B cell (primary cell): ENCODE measurements around the gene FASTK. TPM values are rescaled to one million over a fixed set of nuclear protein-coding genes. Genes with fewer than 3 reads are reported as not detected.

Source experiments
- ATAC-seq: fragments of 200-7000 bp; cut with Tn5 transposase; one replicate; pipeline ENCODE4 v1.10.0; 2021; ENCODE audit warnings: low read depth, mild to moderate bottlenecking, moderate number of reproducible peaks, moderate library complexity
- CTCF ChIA-PET: fragments of 350-600 bp; sonication (Branson Sonifier 250); formaldehyde crosslinking; loops from one replicate; lab custom pipeline; 2021; ENCODE audit warnings: antibody characterized with exemption, inconsistent platforms; lab: Charles Lee
- POLR2A ChIA-PET: fragments of 350-600 bp; sonication (Branson Sonifier 250); formaldehyde crosslinking; loops from one replicate; lab custom pipeline; 2021; ENCODE audit warnings: antibody characterized with exemption; lab: Charles Lee
- DNase-seq: peaks from one replicate; pipeline ENCODE4 v3.0.0; 2013
- H2AFZ ChIP-seq: 2 replicates; pipeline ENCODE4 v1.6.1; 2012; ENCODE audit warnings: mild to moderate bottlenecking, low read depth, low read length; ENCODE audit not compliant: insufficient read depth, poor library complexity, severe bottlenecking
- H3K27ac ChIP-seq, 2 donors: 1 replicate in 1 of 2; 2 replicates in 1 of 2; pipeline ENCODE4 v1.5.1; 2012 to 2013; ENCODE audit warnings: low read length in 2 of 2, mild to moderate bottlenecking in 2 of 2, moderate library complexity in 1 of 2
- H3K27me3 ChIP-seq, 4 experiments: fragments of 200-600 bp in 1 of 4; sonication (generic) in 1 of 4; replicated peaks in 1 of 4; 1 replicate in 2 of 4; 2 replicates in 2 of 4; pipeline versions ENCODE4 v1.6.1 to v1.7.0; 2013 to 2016; ENCODE audit warnings: low read length in 3 of 4, mild to moderate bottlenecking in 2 of 4, mixed read lengths in 1 of 4, moderate library complexity in 1 of 4; ENCODE audit not compliant: insufficient read depth in 4 of 4, control insufficient read depth in 3 of 4; ENCODE audit errors: control extremely low read depth in 1 of 4
- H3K36me3 ChIP-seq, 2 experiments: replicated peaks in 1 of 2; 1 replicate in 1 of 2; 2 replicates in 1 of 2; pipeline versions ENCODE4 v1.6.1 to v1.7.1; 2013; ENCODE audit warnings: low read length in 1 of 2; ENCODE audit not compliant: insufficient read depth in 2 of 2, control insufficient read depth in 1 of 2; ENCODE audit errors: control extremely low read depth in 1 of 2, extremely low read depth in 1 of 2
- H3K4me1 ChIP-seq, 2 donors: fragments of 200-600 bp in 1 of 2; sonication (generic) in 1 of 2; 1 replicate in 1 of 2; 2 replicates in 1 of 2; pipeline versions ENCODE4 v1.5.1 to v1.6.1; 2013 to 2017; ENCODE audit warnings: low read length in 2 of 2; ENCODE audit not compliant: control insufficient read depth in 2 of 2, insufficient read depth in 2 of 2
- H3K4me2 ChIP-seq: replicated peaks from 2 replicates; pipeline ENCODE3; 2012; ENCODE audit warnings: mild to moderate bottlenecking, low read depth, low read length; ENCODE audit not compliant: poor library complexity, severe bottlenecking
- H3K4me3 ChIP-seq, 5 experiments: fragments of 200-600 bp in 1 of 5; sonication (generic) in 1 of 5; 1 replicate in 3 of 5; 2 replicates in 2 of 5; pipeline versions ENCODE4 v1.5.1 to v1.7.0; 2011 to 2016; ENCODE audit warnings: low read length in 4 of 5, mild to moderate bottlenecking in 4 of 5, low read depth in 2 of 5, control low read depth in 1 of 5, moderate library complexity in 1 of 5; ENCODE audit not compliant: insufficient read depth in 1 of 5; ENCODE audit errors: control extremely low read depth in 1 of 5, extremely low read depth in 1 of 5
- H3K79me2 ChIP-seq: fragments of 200-600 bp; sonication (generic); one replicate; pipeline ENCODE4 v1.6.0; 2016; ENCODE audit warnings: low read length; ENCODE audit not compliant: control insufficient read depth, insufficient read depth
- H3K9ac ChIP-seq: fragments of 200-600 bp; sonication (generic); 2 replicates; pipeline ENCODE4 v1.6.1; 2017; ENCODE audit warnings: mild to moderate bottlenecking, low read length, moderate library complexity
- H3K9me3 ChIP-seq, 3 donors: one replicate each; pipeline versions ENCODE4 v1.6.1 to v1.7.1; 2013; ENCODE audit warnings: low read length in 2 of 3; ENCODE audit not compliant: control insufficient read depth in 2 of 3, insufficient read depth in 1 of 3; ENCODE audit errors: control extremely low read depth in 1 of 3
- H4K20me1 ChIP-seq: 2 replicates; pipeline ENCODE4 v1.6.0; 2012; ENCODE audit warnings: mild to moderate bottlenecking, low read length; ENCODE audit not compliant: insufficient read depth, control insufficient read depth, poor library complexity, severe bottlenecking
- H3K27ac Mint-ChIP-seq: one replicate; pipeline ENCODE4 v1.8.0; 2021; ENCODE audit warnings: mixed read lengths
- H3K27me3 Mint-ChIP-seq: one replicate; pipeline ENCODE4 v1.8.0; 2021; ENCODE audit warnings: mixed read lengths
- H3K4me1 Mint-ChIP-seq: one replicate; pipeline ENCODE4 v1.8.0; 2021; ENCODE audit warnings: mixed read lengths
- H3K4me3 Mint-ChIP-seq: one replicate; pipeline ENCODE4 v1.8.0; 2021; ENCODE audit warnings: mixed read lengths
- H3K9me3 Mint-ChIP-seq: one replicate; pipeline ENCODE4 v1.8.0; 2022; ENCODE audit warnings: mixed read lengths; ENCODE audit not compliant: insufficient read depth
- CTCF ChIP-seq: fragments of 200-600 bp; IDR thresholded peaks from one replicate; pipeline ENCODE4 v1.8.0; 2022; ENCODE audit warnings: antibody characterized with exemption, mild to moderate bottlenecking
- EZH2 ChIP-seq: IDR thresholded peaks from 2 replicates; pipeline ENCODE4 v1.6.1; 2012; ENCODE audit warnings: borderline replicate concordance, low read depth, mild to moderate bottlenecking, moderate library complexity, low read length; ENCODE audit not compliant: insufficient read depth, poor library complexity, severe bottlenecking
- WGBS: methylation state at CpG from one replicate; pipeline ENCODE4 v1.1.5; 2013; ENCODE audit warnings: missing lambda C conversion rate; ENCODE audit not compliant: insufficient coverage; 5-methylcytosine and 5-hydroxymethylcytosine counted together
- intact Hi-C: fragments of 100-400 bp; cut with micrococcal nuclease; formaldehyde crosslinking; loops from one replicate; pipeline ENCODE4 v1.10.0; 2022
- polyA plus RNA-seq: library from polyadenylated mRNA; depleted of rRNA; stranded (reverse); fragments of >200 nt; gene quantifications from 2 replicates; pipeline ENCODE4 v1.2.3, GENCODE V29; 2012
- total RNA-seq, 2 donors: library from RNA; stranded (reverse); fragments of 120-200 nt in 1 of 2; gene quantifications; 1 replicate in 1 of 2; 2 replicates in 1 of 2; pipeline versions ENCODE4 v1.2.3 to v1.2.4, GENCODE V29; 2013 to 2022

The FASTK gene
- total and polyA plus RNA-seq, 2 donors (not counting 1 experiment from before 2014, with no cell fraction given): 120 to 258 TPM

GRCh38 chr7:151033864-151034249 is 46.8 kb downstream of the FASTK start:
- CTCF ChIA-PET: no interaction called here
- ATAC-seq: no peak

More at GRCh38 chr7:151033864-151034249, 46.8 kb downstream of the FASTK start:
- Histone ChIP-seq H3K4me1 (peaks cover 4 to 6% of the 10 kb centered on the region in 2 donors), H3K4me3 (no peak overlapping the region), H3K4me2 (no peak overlapping the region), H4K20me1 (no peaks in the 10 kb centered on the region), H3K9me3 (no peaks in the 10 kb centered on the region), H3K27ac (no peak overlapping the region), H3K9ac (no peak overlapping the region), H2AFZ (no peak overlapping the region), H3K36me3 (peaks cover 0 to 23% of the 10 kb centered on the region in 2 experiments), H3K79me2 (peaks cover 12% of the 10 kb centered on the region), H3K27me3 (no peaks in the 10 kb centered on the region)
- Mint-ChIP-seq H3K4me3 (no peak overlapping the region), H3K9me3 (no peaks in the 10 kb centered on the region), H3K27me3 (no peaks in the 10 kb centered on the region), H3K4me1 (peaks cover 8% of the 10 kb centered on the region), H3K27ac (no peak overlapping the region)
- no peak for TF ChIP-seq EZH2
- TF ChIP-seq CTCF: no peak
- POLR2A ChIA-PET: no interaction called here
- DNase-seq: no peak
- intact Hi-C loops: no loop called here
- WGBS: 93% methylated on average over 4 of the region's 5 CpGs
